SK-N-SH treated with all-trans-retinoic acid at 6 μM for 48 hours (cell line): ENCODE measurements around the gene PAPSS2.
"Not testable (repeated sequence)": the region's sequence is repeated elsewhere in the genome, so short reads cannot be mapped to it uniquely, and the experiment has no call there.

Experiments
- ATAC-seq: fragments of 200-7000 bp; cut with Tn5 transposase; 3 replicates; pipeline ENCODE4 v1.9.1; 2020; ENCODE audit warnings: mild to moderate bottlenecking, moderate library complexity
- ARNTL ChIP-seq: fragments of 450-650 bp; formaldehyde crosslinking; IDR thresholded peaks from 2 replicates; pipeline ENCODE4 v1.5.0; 2020; ENCODE audit warnings: low read depth, mild to moderate bottlenecking, moderate library complexity, borderline replicate concordance
- CREB5 ChIP-seq: fragments of 250-450 bp; sonication (Bioruptor Pico); IDR thresholded peaks from 2 replicates; pipeline ENCODE4 v1.5.1; 2020; ENCODE audit warnings: low read depth, mild to moderate bottlenecking, moderate library complexity
- CSDC2 ChIP-seq: fragments of 250-450 bp; sonication (Bioruptor Pico); IDR thresholded peaks from 2 replicates; pipeline ENCODE4 v1.5.0; 2020; ENCODE audit warnings: mild to moderate bottlenecking, moderate library complexity
- CSRNP3 ChIP-seq: fragments of 250-450 bp; sonication (Bioruptor Pico); IDR thresholded peaks from 2 replicates; pipeline ENCODE4 v1.5.1; 2021; ENCODE audit warnings: mild to moderate bottlenecking, moderate library complexity
- GLIS3 ChIP-seq: fragments of 250-450 bp; sonication (Bioruptor Pico); IDR thresholded peaks from 2 replicates; pipeline ENCODE4 v1.5.0; 2020; ENCODE audit warnings: mild to moderate bottlenecking, moderate library complexity
- ISL1 ChIP-seq: fragments of 250-450 bp; sonication (Bioruptor Pico); IDR thresholded peaks from 2 replicates; pipeline ENCODE4 v2.1.2; 2022; ENCODE audit warnings: mild to moderate bottlenecking, moderate library complexity
- OSR1 ChIP-seq: fragments of 250-450 bp; sonication (Bioruptor Pico); IDR thresholded peaks from 2 replicates; pipeline ENCODE4 v1.8.0; 2022; ENCODE audit warnings: moderate library complexity, mild to moderate bottlenecking, inconsistent platforms
- PATZ1 ChIP-seq: fragments of 250-450 bp; sonication (Bioruptor Pico); IDR thresholded peaks from 2 replicates; pipeline ENCODE4 v1.8.0; 2020; ENCODE audit warnings: mild to moderate bottlenecking, moderate library complexity, borderline replicate concordance
- POU6F1 ChIP-seq: fragments of 250-450 bp; sonication (Bioruptor Pico); IDR thresholded peaks from 2 replicates; pipeline ENCODE4 v1.8.0; 2021; ENCODE audit warnings: low read depth, mild to moderate bottlenecking, moderate library complexity, borderline replicate concordance
- PPARA ChIP-seq: fragments of 250-450 bp; sonication (Bioruptor Pico); IDR thresholded peaks from 2 replicates; pipeline ENCODE4 v1.5.0; 2020; ENCODE audit warnings: mild to moderate bottlenecking, borderline replicate concordance
- RARB ChIP-seq: fragments of 250-450 bp; sonication (Bioruptor Pico); IDR thresholded peaks from 2 replicates; pipeline ENCODE4 v1.8.0; 2021; ENCODE audit warnings: mild to moderate bottlenecking, moderate library complexity
- SNAI2 ChIP-seq: fragments of 250-450 bp; sonication (Bioruptor Pico); IDR thresholded peaks from 2 replicates; pipeline ENCODE4 v1.5.0; 2020; ENCODE audit warnings: mild to moderate bottlenecking, moderate library complexity
- TOX ChIP-seq: fragments of 250-450 bp; sonication (Bioruptor Pico); IDR thresholded peaks from 2 replicates; pipeline ENCODE4 v1.8.0; 2021; ENCODE audit warnings: mild to moderate bottlenecking, moderate library complexity, borderline replicate concordance
- TSHZ2 ChIP-seq: fragments of 250-450 bp; sonication (Bioruptor Pico); IDR thresholded peaks from 2 replicates; pipeline ENCODE4 v1.5.0; 2020; ENCODE audit warnings: mild to moderate bottlenecking, moderate library complexity
- ZC3H10 ChIP-seq: fragments of 250-450 bp; sonication (Bioruptor Pico); IDR thresholded peaks from 2 replicates; pipeline ENCODE4 v1.5.1; 2021; ENCODE audit warnings: mild to moderate bottlenecking, moderate library complexity
- ZFP3 ChIP-seq: fragments of 250-450 bp; sonication (Bioruptor Pico); IDR thresholded peaks from 2 replicates; pipeline ENCODE4 v1.5.0; 2020; ENCODE audit warnings: mild to moderate bottlenecking, moderate library complexity
- ZFP30 ChIP-seq: fragments of 450-650 bp; formaldehyde crosslinking; IDR thresholded peaks from 2 replicates; pipeline ENCODE4 v1.5.0; 2022; ENCODE audit warnings: mild to moderate bottlenecking, moderate library complexity
- ZNF565 ChIP-seq: fragments of 450-650 bp; formaldehyde crosslinking; conservative IDR thresholded peaks from 2 replicates; pipeline ENCODE4 v1.5.0; 2020; ENCODE audit warnings: low read depth, mild to moderate bottlenecking, moderate library complexity
- ZNF70 ChIP-seq: fragments of 450-650 bp; formaldehyde crosslinking; IDR thresholded peaks from 2 replicates; pipeline ENCODE4 v1.5.0; 2020; ENCODE audit warnings: mild to moderate bottlenecking, moderate library complexity
- ZNF8 ChIP-seq: fragments of 450-650 bp; formaldehyde crosslinking; IDR thresholded peaks from 2 replicates; pipeline ENCODE4 v1.5.0; 2020; ENCODE audit warnings: mild to moderate bottlenecking, moderate library complexity

PAPSS2 gene

GRCh38 chr10:87739703-87740102 lies 80.0 kb downstream of the PAPSS2 start:
- no peak for ATAC-seq
- TF ChIP-seq ARNTL (no peak), SNAI2 (CRISPR knock-in tag) (no peak), PPARA (CRISPR knock-in tag) (no peak), ZNF565 (CRISPR knock-in tag) (no peak), ZFP3 (CRISPR knock-in tag) (no peak), POU6F1 (no peak), PATZ1 (CRISPR knock-in tag) (no peak), ISL1 (CRISPR knock-in tag) (no peak), GLIS3 (no peak), ZNF8 (CRISPR knock-in tag) (no peak), ZFP30 (CRISPR knock-in tag) (no peak), TSHZ2 (CRISPR knock-in tag) (no peak), CSRNP3 (CRISPR knock-in tag) (no peak), CSDC2 (CRISPR knock-in tag) (no peak), CREB5 (CRISPR knock-in tag) (no peak), TOX (no peak)

GRCh38 chr10:87740254-87740655 lies 80.6 kb downstream of the PAPSS2 start:
- no peak for ATAC-seq
- TF ChIP-seq ZNF8 (CRISPR knock-in tag): no peak
- TF ChIP-seq ISL1 (CRISPR knock-in tag): 0 out of 2 replicates have a peak, but pooled peaks have one; percentile 25

- ATAC-seq: not testable (repeated sequence)
Measured at GRCh38 chr10:87742992-87743610, 83.4 kb downstream of the PAPSS2 start.

GRCh38 chr10:87744606-87745005 lies 84.9 kb downstream of the PAPSS2 start:
- no peak for ATAC-seq
- TF ChIP-seq ZC3H10 (no peak), ZFP3 (CRISPR knock-in tag) (no peak), ZNF70 (no peak), ZNF565 (CRISPR knock-in tag) (no peak), CREB5 (CRISPR knock-in tag) (no peak), TSHZ2 (CRISPR knock-in tag) (no peak), ISL1 (CRISPR knock-in tag) (no peak), ARNTL (no peak), ZNF8 (CRISPR knock-in tag) (no peak), RARB (CRISPR knock-in tag) (no peak), OSR1 (CRISPR knock-in tag) (no peak), TOX (no peak), GLIS3 (no peak)
